Liver (tissue), 9 donors: ENCODE measurements around the gene FOXO6. TPM values are rescaled to one million over a fixed set of nuclear protein-coding genes. Genes with fewer than 3 reads are reported as not detected.
A peak's percentile ranks its signal among the peaks of the same experiment; 100 is the strongest.

ENCODE experiments used
- DNase-seq: peaks from one replicate; pipeline ENCODE4 v3.0.0-alpha.2; 2017; ENCODE audit warnings: low spot score
- H3K27ac ChIP-seq, 2 donors: one replicate each; pipeline ENCODE4 v1.7.0; 2013; ENCODE audit warnings: inconsistent platforms in 2 of 2, low read length in 2 of 2, control low read depth in 1 of 2, low read depth in 1 of 2, mild to moderate bottlenecking in 1 of 2
- H3K27me3 ChIP-seq, 4 donors: one replicate each; pipeline versions ENCODE4 v1.6.1 to v1.7.0; 2013; ENCODE audit warnings: low read length in 3 of 4, inconsistent platforms in 1 of 4, mild to moderate bottlenecking in 1 of 4, moderate library complexity in 1 of 4; ENCODE audit not compliant: control insufficient read depth in 4 of 4, insufficient read depth in 4 of 4
- H3K36me3 ChIP-seq, 4 donors: one replicate each; pipeline versions ENCODE4 v1.6.1 to v1.7.0; 2013; ENCODE audit warnings: low read length in 3 of 4, mild to moderate bottlenecking in 3 of 4, low read depth in 1 of 4, moderate library complexity in 1 of 4; ENCODE audit not compliant: control insufficient read depth in 4 of 4, insufficient read depth in 3 of 4
- H3K4me1 ChIP-seq, 4 donors: one replicate each; pipeline versions ENCODE4 v1.6.1 to v1.7.0; 2013; ENCODE audit warnings: low read length in 3 of 4, mild to moderate bottlenecking in 3 of 4, moderate library complexity in 1 of 4; ENCODE audit not compliant: control insufficient read depth in 4 of 4, insufficient read depth in 4 of 4
- H3K4me3 ChIP-seq, 3 donors: one replicate each; pipeline versions ENCODE4 v1.6.1 to v1.7.0; 2013; ENCODE audit warnings: low read length in 3 of 3, control low read depth in 1 of 3, low read depth in 1 of 3, mild to moderate bottlenecking in 1 of 3
- H3K9ac ChIP-seq, 2 donors: one replicate each; pipeline ENCODE4 v1.7.0; 2013; ENCODE audit warnings: low read length in 2 of 2, mild to moderate bottlenecking in 2 of 2, moderate library complexity in 2 of 2, control low read depth in 1 of 2, low read depth in 1 of 2
- H3K9me3 ChIP-seq, 4 donors: one replicate each; pipeline versions ENCODE4 v1.6.1 to v1.7.0; 2013; ENCODE audit warnings: low read length in 3 of 4; ENCODE audit not compliant: control insufficient read depth in 4 of 4
- ATF3 ChIP-seq: IDR thresholded peaks from 2 replicates; pipeline ENCODE4 v1.6.1; 2016; ENCODE audit warnings: antibody characterized with exemption
- CTCF ChIP-seq: fragments of 150-350 bp; IDR thresholded peaks from 2 replicates; pipeline ENCODE4 v1.5.1; 2017; ENCODE audit warnings: improper control_type of control experiment, low read depth, low read length; ENCODE audit not compliant: missing input control
- EGR1 ChIP-seq, 2 donors: IDR thresholded peaks; 2 replicates each; pipeline ENCODE4 v1.6.1; 2016 to 2018; ENCODE audit warnings: antibody characterized with exemption in 2 of 2, low read depth in 2 of 2
- FOXA2 ChIP-seq: IDR thresholded peaks from 2 replicates; pipeline ENCODE4 v1.6.1; 2016; ENCODE audit warnings: antibody characterized with exemption
- GABPA ChIP-seq, 2 donors: IDR thresholded peaks in 1 of 2; conservative IDR thresholded peaks in 1 of 2; 2 replicates each; pipeline ENCODE4 v1.6.1; 2016; ENCODE audit warnings: antibody characterized with exemption in 2 of 2, mild to moderate bottlenecking in 1 of 2, moderate library complexity in 1 of 2
- HNF4A ChIP-seq, 2 donors: conservative IDR thresholded peaks; 2 replicates each; pipeline ENCODE4 v1.6.1; 2016; ENCODE audit warnings: antibody characterized with exemption in 2 of 2, mild to moderate bottlenecking in 2 of 2
- HNF4G ChIP-seq: IDR thresholded peaks from 2 replicates; pipeline ENCODE4 v1.6.1; 2016; ENCODE audit warnings: antibody characterized with exemption
- JUND ChIP-seq, 2 donors: IDR thresholded peaks; 2 replicates each; pipeline ENCODE4 v1.6.1; 2016; ENCODE audit warnings: antibody characterized with exemption in 2 of 2
- MAX ChIP-seq: IDR thresholded peaks from 2 replicates; pipeline ENCODE4 v1.6.1; 2016; ENCODE audit warnings: antibody characterized with exemption
- RAD21 ChIP-seq, 2 donors: IDR thresholded peaks; 2 replicates each; pipeline ENCODE4 v1.6.1; 2016; ENCODE audit warnings: antibody characterized with exemption in 2 of 2, mild to moderate bottlenecking in 2 of 2
- REST ChIP-seq: IDR thresholded peaks from 2 replicates; pipeline ENCODE4 v1.6.1; 2016; ENCODE audit warnings: antibody characterized with exemption, mild to moderate bottlenecking
- SP1 ChIP-seq: IDR thresholded peaks from 2 replicates; pipeline ENCODE4 v1.6.1; 2018; ENCODE audit warnings: antibody characterized with exemption, mild to moderate bottlenecking
- TAF1 ChIP-seq: conservative IDR thresholded peaks from 2 replicates; pipeline ENCODE4 v1.6.1; 2016; ENCODE audit warnings: antibody characterized with exemption, mild to moderate bottlenecking
- YY1 ChIP-seq: IDR thresholded peaks from 2 replicates; pipeline ENCODE4 v1.6.1; 2016; ENCODE audit warnings: antibody characterized with exemption, mild to moderate bottlenecking
- ZBTB33 ChIP-seq: IDR thresholded peaks from 2 replicates; pipeline ENCODE4 v1.6.1; 2016; ENCODE audit warnings: antibody characterized with exemption
- WGBS: extraction: QIAGEN DNeasy Blood & Tissue Kit; methylation state at CpG from one replicate; pipeline ENCODE4 v1.1.7; 2013; 5-methylcytosine and 5-hydroxymethylcytosine counted together
- polyA plus RNA-seq, 2 donors: library from polyadenylated mRNA; stranded (reverse) in 1 of 2; unstranded in 1 of 2; fragments of 200-250 nt in 1 of 2; fragments of >200 nt in 1 of 2; fragmentation: Nextera tagmentation in 1 of 2; extraction: Ambion mirVana in 1 of 2; gene quantifications; one replicate each; pipeline versions ENCODE4 v1.2.1 to v1.2.3, GENCODE V29; 2013 to 2015
- total RNA-seq, 2 donors: library from RNA; depleted of rRNA; stranded (reverse); fragments of >200 nt; gene quantifications; one replicate each; pipeline ENCODE4 v1.2.3, GENCODE V29; 2014
- donor health status: healthy.
- donor health status: healthy.
- donor health status: healthy.
- donor health status: healthy.
- donor health status: healthy.

FOXO6 gene
- total and polyA plus RNA-seq, 4 donors: 0.02 to 0.09 (median 0.08) TPM; not detected in 1

GRCh38 chr1:41322101-41322661, 39.1 kb upstream of the FOXO6 start:
- H3K9ac ChIP-seq: no peak overlapping the region
- WGBS: 91% methylated on average over 8 of the region's 8 CpGs
- TF ChIP-seq TAF1 (no peak), SP1 (no peak), YY1 (no peak), GABPA (IDR thresholded peaks at IDR 0.05 in 1 of 2, conservative IDR thresholded peaks at IDR 0.05 in 1 of 2) (no peak), HNF4A (conservative IDR thresholded peaks at IDR 0.05) (no peak), FOXA2 (no peak), ZBTB33 (no peak), CTCF (no peak), MAX (no peak), REST (no peak), ATF3 (no peak), EGR1 (IDR thresholded peaks at IDR 0.05; ENCODE audit: low read depth in 2 of 2) (no peak), JUND (IDR thresholded peaks at IDR 0.05) (no peak), RAD21 (IDR thresholded peaks at IDR 0.05) (no peak)
- no peaks in the 10 kb centered on the region for H3K27me3 ChIP-seq
- H3K9me3 ChIP-seq: no peaks in the 10 kb centered on the region
- no peaks in the 10 kb centered on the region for H3K4me1 ChIP-seq
- H3K4me3 ChIP-seq: no peak overlapping the region
- H3K36me3 ChIP-seq: no peaks in the 10 kb centered on the region
- H3K27ac ChIP-seq: no peak overlapping the region
- no peak for DNase-seq

- Histone ChIP-seq H3K4me1 (no peaks in the 10 kb centered on the region), H3K27me3 (no peaks in the 10 kb centered on the region), H3K9ac (no peak overlapping the region), H3K27ac (no peak overlapping the region), H3K4me3 (no peak overlapping the region), H3K9me3 (no peaks in the 10 kb centered on the region), H3K36me3 (no peaks in the 10 kb centered on the region)
- no peak for DNase-seq
- TF ChIP-seq GABPA (IDR thresholded peaks at IDR 0.05 in 1 of 2, conservative IDR thresholded peaks at IDR 0.05 in 1 of 2) (no peak), CTCF (peak; percentile 38), HNF4G (no peak), RAD21 (IDR thresholded peaks at IDR 0.05) (peak; percentile 64 to 76)
- 62% methylated on average over 7 of the region's 7 CpGs for WGBS
These were observed 38.4 kb upstream of the FOXO6 start for GRCh38 chr1:41322835-41323234.
